SK-N-SH (cell line): ENCODE results near the gene ZBTB12. TPM values are rescaled to one million over a fixed set of nuclear protein-coding genes. Genes with fewer than 3 reads are reported as not detected.

Source experiments
- CTCF ChIA-PET: fragments of 300-600, 350-600 bp; formaldehyde crosslinking; extraction: SDS; loops from one replicate; lab custom pipeline; 2021; lab: Yijun Ruan, JAX
- POLR2A ChIA-PET: fragments of 350-600 bp; sonication (Branson Sonifier 250); formaldehyde crosslinking; extraction: SDS; loops from one replicate; lab custom pipeline; 2020; ENCODE audit warnings: antibody characterized with exemption, inconsistent platforms; lab: Yijun Ruan, JAX
- DNase-seq: peaks from one replicate; pipeline ENCODE4 v3.0.0; 2012
- H2AFZ ChIP-seq: fragments of 200-600 bp; sonication (generic); 2 replicates; pipeline ENCODE4 v1.8.1; 2016; ENCODE audit warnings: antibody characterized with exemption, mild to moderate bottlenecking, low read depth
- H3F3A ChIP-seq: fragments of 200-600 bp; sonication (generic); replicated peaks from 2 replicates; pipeline ENCODE3; 2016; ENCODE audit warnings: antibody characterized with exemption, mild to moderate bottlenecking; ENCODE audit not compliant: insufficient read depth
- H3K27ac ChIP-seq, 2 experiments: fragments of 200-500 bp in 1 of 2; fragments of 200-600 bp in 1 of 2; sonication (Bioruptor generic) in 1 of 2; sonication (generic), shearing (Covaris generic) in 1 of 2; 2 replicates each; pipeline versions ENCODE4 v1.5.1 to v1.6.1; 2014 to 2016; ENCODE audit warnings: low read depth in 2 of 2, inconsistent platforms in 1 of 2, low read length in 1 of 2, mild to moderate bottlenecking in 1 of 2, mixed read lengths in 1 of 2
- H3K27me3 ChIP-seq: fragments of 200-600 bp; sonication (generic), shearing (Covaris generic); 2 replicates; pipeline ENCODE4 v1.6.1; 2016; ENCODE audit warnings: mixed run types; ENCODE audit not compliant: insufficient read depth
- H3K36me3 ChIP-seq, 2 experiments: fragments of 200-500 bp in 1 of 2; fragments of 200-600 bp in 1 of 2; sonication (Bioruptor generic) in 1 of 2; sonication (generic) in 1 of 2; replicated peaks in 1 of 2; 2 replicates each; pipeline versions ENCODE3 to v1.5.1; 2014 to 2016; ENCODE audit warnings: low read length in 1 of 2, mild to moderate bottlenecking in 1 of 2; ENCODE audit not compliant: insufficient read depth in 2 of 2, control insufficient read depth in 1 of 2
- H3K4me1 ChIP-seq, 2 experiments: fragments of 200-500 bp in 1 of 2; fragments of 200-600 bp in 1 of 2; sonication (Bioruptor generic) in 1 of 2; sonication (generic), shearing (Covaris generic) in 1 of 2; 2 replicates each; pipeline versions ENCODE4 v1.5.1 to v1.6.1; 2014 to 2016; ENCODE audit warnings: low read depth in 1 of 2, low read length in 1 of 2, mixed run types in 1 of 2; ENCODE audit not compliant: insufficient read depth in 2 of 2, control insufficient read depth in 1 of 2
- H3K4me2 ChIP-seq: fragments of 200-600 bp; sonication (generic), shearing (Covaris generic); 2 replicates; pipeline ENCODE4 v1.6.1; 2017; ENCODE audit warnings: mixed run types
- H3K4me3 ChIP-seq, 2 experiments: fragments of 200-500 bp in 1 of 2; fragments of 200-600 bp in 1 of 2; sonication (Bioruptor generic) in 1 of 2; sonication (generic), shearing (Covaris generic) in 1 of 2; 2 replicates each; pipeline versions ENCODE4 v1.5.1 to v1.8.1; 2014 to 2016; ENCODE audit warnings: low read depth in 2 of 2, inconsistent platforms in 1 of 2, low read length in 1 of 2, mild to moderate bottlenecking in 1 of 2, mixed read lengths in 1 of 2, moderate library complexity in 1 of 2
- H3K79me2 ChIP-seq: fragments of 200-600 bp; sonication (generic); 2 replicates; pipeline ENCODE4 v1.8.1; 2017; ENCODE audit warnings: mild to moderate bottlenecking; ENCODE audit not compliant: insufficient read depth
- H3K9ac ChIP-seq: fragments of 200-600 bp; sonication (generic); 2 replicates; pipeline ENCODE4 v1.6.1; 2017; ENCODE audit warnings: mixed run types
- H3K9me2 ChIP-seq: fragments of 200-600 bp; sonication (generic); 2 replicates; pipeline ENCODE4 v1.6.1; 2017; ENCODE audit warnings: mixed run types
- H3K9me3 ChIP-seq: fragments of 200-600 bp; sonication (generic); 2 replicates; pipeline ENCODE4 v1.6.1; 2017; ENCODE audit warnings: mixed run types, mild to moderate bottlenecking, moderate library complexity
- H4K20me1 ChIP-seq: fragments of 200-600 bp; sonication (generic); 2 replicates; pipeline ENCODE4 v1.6.1; 2017; ENCODE audit warnings: mild to moderate bottlenecking, mixed run types; ENCODE audit not compliant: insufficient read depth
- CHD2 ChIP-seq: fragments of 150-350 bp; IDR thresholded peaks from 2 replicates; pipeline ENCODE4 v1.6.1; 2018; ENCODE audit warnings: low read length; ENCODE audit not compliant: partially characterized antibody
- EZH2phosphoT487 ChIP-seq: fragments of 200-600 bp; sonication (generic); IDR thresholded peaks from 2 replicates; pipeline ENCODE4 v1.6.1; 2017; ENCODE audit warnings: low read depth, mixed run types, mild to moderate bottlenecking, antibody characterized with exemption, moderate library complexity, borderline replicate concordance
- FOXM1 ChIP-seq: IDR thresholded peaks from 2 replicates; pipeline ENCODE4 v1.4.0; 2012; ENCODE audit warnings: low read depth, mild to moderate bottlenecking
- GABPA ChIP-seq: IDR thresholded peaks from 2 replicates; pipeline ENCODE4 v1.4.0; 2012; ENCODE audit warnings: low read depth, mild to moderate bottlenecking
- GATA2 ChIP-seq: sonication (generic); formaldehyde crosslinking; IDR thresholded peaks from 2 replicates; pipeline ENCODE4 v1.5.0; 2020; ENCODE audit warnings: mild to moderate bottlenecking, missing genetic modification reagents
- IRF3 ChIP-seq: fragments of 150-350 bp; IDR thresholded peaks from 2 replicates; pipeline ENCODE4 v1.6.1; 2016; ENCODE audit warnings: mild to moderate bottlenecking, low read depth, low read length
- JUND ChIP-seq: IDR thresholded peaks from 2 replicates; pipeline ENCODE4 v1.4.0; 2012
- NFIC ChIP-seq: IDR thresholded peaks from 2 replicates; pipeline ENCODE4 v1.4.0; 2012; ENCODE audit warnings: borderline replicate concordance
- PBX3 ChIP-seq: IDR thresholded peaks from 2 replicates; pipeline ENCODE4; 2012
- POLR2AphosphoS5 ChIP-seq: IDR thresholded peaks from 2 replicates; pipeline ENCODE4 v1.6.1; 2012; ENCODE audit warnings: low read depth, low read length
- RAD21 ChIP-seq: IDR thresholded peaks from 2 replicates; pipeline ENCODE4 v1.6.1; 2012; ENCODE audit warnings: mild to moderate bottlenecking, low read length
- RCOR1 ChIP-seq: fragments of 150-350 bp; IDR thresholded peaks from 2 replicates; pipeline ENCODE4 v1.6.1; 2017; ENCODE audit warnings: antibody characterized with exemption, low read length
- REST ChIP-seq: IDR thresholded peaks from 2 replicates; pipeline ENCODE4 v1.6.1; 2012; ENCODE audit warnings: mild to moderate bottlenecking, low read depth, low read length, moderate library complexity
- RFX5 ChIP-seq: IDR thresholded peaks from 2 replicates; pipeline ENCODE4 v1.6.1; 2012; ENCODE audit warnings: mild to moderate bottlenecking, improper control_type of control experiment, low read length
- TAF1 ChIP-seq: IDR thresholded peaks from 2 replicates; pipeline ENCODE4 v1.6.1; 2012; ENCODE audit warnings: low read depth, mild to moderate bottlenecking, low read length, moderate library complexity, borderline replicate concordance
- ZBTB33 ChIP-seq: IDR thresholded peaks from 2 replicates; pipeline ENCODE4 v1.4.0; 2012; ENCODE audit warnings: low read depth, borderline replicate concordance
- WGBS: methylation state at CpG from one replicate; pipeline ENCODE4 v1.1.6; 2017; ENCODE audit warnings: low lambda C conversion rate; 5-methylcytosine and 5-hydroxymethylcytosine counted together
- polyA plus RNA-seq, 3 experiments: library from polyadenylated mRNA; depleted of rRNA; stranded (reverse); fragments of >200 nt; gene quantifications; 2 replicates each; pipeline ENCODE4 v1.2.3, GENCODE V29; 2012
- TF ChIP-seq, protein P1 (sequence below): fragments of 150-350 bp; IDR thresholded peaks from 2 replicates; pipeline ENCODE4 v1.6.1; 2017; ENCODE audit warnings: antibody characterized with exemption, low read length, low read depth, borderline replicate concordance

ZBTB12 gene
- polyA plus RNA-seq, 1 of the 3 experiments (the other 2 are of a cell fraction), result 8.3 TPM

DNA sequence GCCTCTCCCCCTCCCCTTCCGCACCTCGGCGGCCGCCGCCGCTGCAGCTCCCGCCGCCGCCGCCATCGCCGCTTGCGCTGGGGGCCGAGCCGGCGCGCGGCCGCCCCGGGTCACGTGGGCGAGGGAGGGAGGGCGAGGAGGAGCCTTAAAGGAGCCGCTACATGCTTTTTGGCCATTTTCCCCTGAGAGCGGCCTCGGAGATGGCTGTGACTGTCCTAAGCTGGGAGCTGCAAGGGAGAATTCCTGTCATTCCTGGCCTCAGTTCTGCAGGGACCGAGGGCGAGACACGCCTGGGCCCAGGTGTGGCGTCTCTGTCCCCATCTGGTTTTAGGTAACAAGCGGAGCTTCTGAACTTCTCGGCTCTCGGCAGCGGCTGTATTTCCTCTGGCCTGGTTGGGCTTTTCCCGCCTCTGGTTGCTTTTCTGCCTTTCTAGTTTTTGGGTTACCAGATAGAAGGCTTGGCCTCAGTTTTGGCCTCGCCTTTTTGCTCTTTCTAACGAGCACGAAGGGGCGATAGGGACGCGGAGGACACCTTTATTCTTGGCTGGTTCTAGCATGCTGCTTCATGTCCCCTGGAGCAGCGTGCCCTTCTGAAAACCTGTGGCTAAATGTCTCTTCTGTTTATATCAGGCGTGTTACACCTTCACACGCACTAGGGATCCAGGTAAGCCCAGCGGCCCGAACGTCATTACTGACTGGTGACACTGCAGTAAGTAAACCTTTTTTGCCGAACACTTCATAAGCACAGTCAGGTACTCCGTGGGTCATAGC, 4.1 kb downstream of the ZBTB12 start, which contains the start of gene EHMT2 (continued):
- TF ChIP-seq PBX3 (no peak; the same call in 1 of the 2 replicates), RCOR1 (no peak), FOXM1 (no peak), POLR2AphosphoS5 (peak; percentile 61), GATA2 (no peak), ZBTB33 (no peak), EZH2phosphoT487 (no peak), NFIC (no peak), JUND (0 out of 2 replicates have a peak, but pooled peaks have one; percentile 10), CHD2 (no peak)
- TF ChIP-seq, all 33 proteins: peak for 9

DNA sequence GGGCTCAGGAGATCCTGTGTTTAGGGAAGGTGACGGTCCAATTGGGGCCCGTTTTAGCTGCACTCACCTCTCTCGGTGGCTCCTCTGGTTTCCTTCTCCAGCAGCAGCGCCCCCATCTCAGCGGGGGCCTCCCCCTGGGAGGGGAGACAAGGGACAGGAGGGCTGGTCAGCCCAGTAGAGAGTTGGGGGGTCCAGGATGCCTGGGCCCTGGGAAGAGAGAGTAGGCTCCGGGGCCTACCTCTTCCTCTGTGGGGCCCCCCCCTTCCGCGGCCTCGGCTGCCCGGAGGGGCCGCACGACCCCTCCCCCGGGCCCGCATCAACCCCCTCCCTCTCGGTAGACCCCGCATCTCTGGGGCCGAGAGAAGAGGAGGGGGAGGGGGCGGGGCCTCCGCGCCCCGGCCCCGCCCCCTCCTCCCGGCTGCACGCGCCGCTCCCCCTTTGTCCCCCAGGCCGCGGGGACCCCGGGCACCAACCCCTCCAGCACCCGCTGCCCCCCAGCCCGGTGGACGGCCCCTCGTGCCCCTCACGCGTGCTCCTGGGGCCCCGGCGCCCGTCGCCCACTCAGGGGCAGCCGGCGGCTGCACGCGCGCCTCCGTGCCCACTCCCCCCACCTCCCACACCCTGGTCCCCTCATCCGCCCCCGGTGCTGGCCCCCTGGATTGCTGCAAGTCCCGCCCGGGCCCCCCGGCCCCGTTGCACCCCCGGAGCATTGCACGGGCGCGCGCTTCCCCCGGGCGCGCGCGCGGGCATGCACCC, 4.9 kb downstream of the ZBTB12 start:
- H3K4me3 ChIP-seq, result peak overlapping the region; percentile 89 to 94
- H4K20me1 ChIP-seq, result no peaks in the 10 kb centered on the region
- DNase-seq, result peak; percentile 90
- peak overlapping the region; percentile 87 for H3K4me2 ChIP-seq
- 6% methylated on average over 35 of the region's 62 CpGs for WGBS
- H3K9me2 ChIP-seq, result no peaks in the 10 kb centered on the region
- no peaks in the 10 kb centered on the region for H3K27me3 ChIP-seq
- H3K79me2 ChIP-seq, result peaks cover 20% of the 10 kb centered on the region; the same call in 1 of the 2 replicates
- H3K36me3 ChIP-seq, result peaks cover 24 to 29% of the 10 kb centered on the region in 2 experiments
- POLR2A ChIA-PET, result interaction anchor here (0.6 to 1.8 kb wide), 7 partner anchors 23 to 232 kb away, joined by 3 to 5 read pairs (median 3); partner anchors contain the start of genes HSPA1A, HSPA1L, MSH5 and NEU1
- H3K4me1 ChIP-seq, result peaks cover 5 to 34% of the 10 kb centered on the region in 2 experiments
- peak overlapping the region in 1 of 2 experiments; percentile 80; a peak in 2 of 4 replicates for H3K27ac ChIP-seq
- peaks cover 6% of the 10 kb centered on the region for H3F3A ChIP-seq
- no peaks in the 10 kb centered on the region for H3K9me3 ChIP-seq
- H3K9ac ChIP-seq, result peak overlapping the region; percentile 76
- CTCF ChIA-PET, result interaction anchor here (0.8 to 1.6 kb wide), 8 partner anchors 8 to 351 kb away, joined by 3 to 8 read pairs (median 3); partner anchors contain the start of genes ATP6V1G2 and DDAH2
- H2AFZ ChIP-seq, result peak overlapping the region; percentile 59; the same call in 1 of the 2 replicates
- TF ChIP-seq, protein P1, sequence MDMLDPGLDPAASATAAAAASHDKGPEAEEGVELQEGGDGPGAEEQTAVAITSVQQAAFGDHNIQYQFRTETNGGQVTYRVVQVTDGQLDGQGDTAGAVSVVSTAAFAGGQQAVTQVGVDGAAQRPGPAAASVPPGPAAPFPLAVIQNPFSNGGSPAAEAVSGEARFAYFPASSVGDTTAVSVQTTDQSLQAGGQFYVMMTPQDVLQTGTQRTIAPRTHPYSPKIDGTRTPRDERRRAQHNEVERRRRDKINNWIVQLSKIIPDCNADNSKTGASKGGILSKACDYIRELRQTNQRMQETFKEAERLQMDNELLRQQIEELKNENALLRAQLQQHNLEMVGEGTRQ, result no peak
- no peak for TF ChIP-seq FOXM1
- no peak for TF ChIP-seq TAF1
- TF ChIP-seq RCOR1, result no peak
- no peak for TF ChIP-seq GATA2
- no peak for TF ChIP-seq REST
- TF ChIP-seq IRF3, result no peak
- TF ChIP-seq RAD21, result no peak
- TF ChIP-seq PBX3, result no peak
- TF ChIP-seq GABPA, result no peak
- TF ChIP-seq RFX5, result no peak
